ENCODE measurements around the gene CEP89.
"Not testable (repeated sequence)": the region's sequence is repeated elsewhere in the genome, so short reads cannot be mapped to it uniquely, and the experiment has no call there.

Gene CEP89

DNA sequence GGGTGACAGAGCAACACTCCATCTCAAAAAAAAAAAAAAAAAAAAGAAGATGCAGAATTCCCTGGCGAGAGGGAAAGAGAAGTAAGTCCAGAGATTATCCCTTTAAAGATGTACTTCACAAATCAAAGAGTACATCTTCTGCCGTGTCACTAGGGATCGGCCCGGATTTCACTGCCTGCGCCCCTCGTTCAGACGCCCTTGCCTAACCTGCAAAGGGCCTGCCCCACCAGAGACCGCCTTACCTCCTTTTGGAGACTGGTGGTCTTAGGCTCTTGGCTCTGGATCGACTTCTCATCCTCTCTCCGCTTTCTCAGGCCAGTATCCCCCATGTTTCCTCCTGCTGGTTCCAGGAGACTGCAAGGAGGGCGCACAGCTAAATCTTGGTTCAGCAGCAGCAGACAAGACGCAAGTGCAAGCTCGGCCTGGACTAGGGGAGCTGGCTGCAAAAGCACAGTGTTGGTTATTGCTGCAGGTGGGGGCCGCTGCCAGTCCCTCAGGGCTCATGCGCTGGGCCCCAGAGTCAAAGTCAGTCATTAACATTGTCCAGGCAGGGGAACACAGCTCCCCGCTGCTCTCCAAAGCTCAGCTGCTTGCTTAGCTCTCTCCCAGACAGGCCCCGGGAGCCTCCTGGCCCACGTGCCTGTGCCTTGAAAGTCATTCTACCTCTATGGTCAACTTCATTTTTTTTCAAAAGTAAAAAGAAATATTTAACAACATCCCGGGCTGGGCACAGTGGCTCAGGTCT, 103.4 kb downstream of the CEP89 start:
- DNase-seq = no peak

- DNase-seq = not testable (repeated sequence)
Measured at GRCh38 chr19:32867436-32867835, 104.3 kb downstream of the CEP89 start.

DNA sequence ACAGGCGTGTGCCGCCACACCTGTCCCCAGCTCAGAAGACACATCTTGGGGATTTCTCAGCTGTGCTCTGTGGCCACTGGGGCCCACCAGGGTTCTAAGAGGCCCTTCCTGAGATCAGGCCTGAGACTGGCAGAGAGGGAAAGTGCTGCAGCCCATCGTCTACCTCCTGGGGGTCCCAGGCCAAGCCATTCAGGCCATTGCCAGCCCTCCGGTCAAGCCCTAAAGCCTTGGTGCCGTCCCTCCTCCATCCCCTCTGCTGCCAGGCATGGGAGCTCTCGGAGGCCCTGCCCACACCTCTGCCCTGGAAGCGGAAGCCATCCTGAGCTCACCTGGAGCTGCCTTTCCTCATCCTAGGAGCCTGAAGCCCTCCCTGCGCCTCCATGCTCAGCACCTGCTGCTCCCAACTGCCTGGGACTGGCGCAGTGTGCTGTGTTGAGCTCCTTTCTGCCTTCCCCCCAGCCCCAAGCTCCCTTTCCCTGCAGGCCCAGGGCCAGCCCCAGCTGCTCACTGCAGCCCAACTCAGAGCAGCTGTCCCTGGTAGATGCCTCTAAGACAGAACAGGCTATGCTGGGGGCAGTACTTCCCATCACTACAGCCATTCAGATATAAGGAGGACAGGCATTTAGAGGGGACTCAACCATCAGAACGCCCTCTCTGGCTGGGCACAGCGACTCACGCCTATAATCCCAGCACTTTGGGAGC, 105.0 kb downstream of the CEP89 start:
- DNase-seq = no peak

GRCh38 chr19:32866061-32866460, 105.7 kb downstream of the CEP89 start:
- DNase-seq = no peak

- DNase-seq = no peak
Measured at GRCh38 chr19:32865326-32865725, 106.4 kb downstream of the CEP89 start.

DNA sequence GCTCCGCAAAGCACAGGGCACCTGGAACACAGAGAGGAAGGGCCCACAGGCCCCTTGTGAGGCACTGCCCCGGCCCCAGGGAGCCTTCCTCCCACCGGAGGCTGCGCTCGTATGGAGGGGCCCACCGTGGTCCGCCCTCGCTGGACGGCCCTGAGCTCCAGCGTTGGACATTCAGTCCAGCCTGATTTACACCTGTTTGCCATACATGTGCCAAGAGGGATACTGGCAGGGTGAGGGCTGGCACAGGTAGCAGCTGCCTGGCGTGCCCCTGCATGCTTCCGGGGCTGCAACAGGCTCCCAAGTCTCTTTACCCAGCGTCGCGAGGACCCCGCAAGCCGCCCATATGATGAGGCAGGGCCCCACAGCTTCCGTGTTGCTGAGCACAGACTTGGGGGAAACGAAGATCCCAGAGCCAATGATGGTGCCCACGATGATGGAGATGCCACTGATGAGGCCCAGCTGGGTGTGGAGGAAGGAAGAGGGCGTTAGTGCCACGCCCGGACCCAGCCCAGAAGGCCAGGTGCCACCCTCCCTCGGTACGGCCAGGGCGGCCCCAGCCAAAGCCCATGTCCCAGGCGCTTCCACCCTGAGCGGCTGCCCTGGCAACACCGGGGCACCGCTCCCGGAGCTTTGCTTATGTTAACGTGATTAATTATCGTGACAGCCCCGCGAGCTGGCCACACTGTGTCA, 107.3 kb downstream of the CEP89 start:
- DNase-seq = no peak

- no peak for DNase-seq
Measured at GRCh38 chr19:32863841-32864240, 107.9 kb downstream of the CEP89 start.

GRCh38 chr19:32863301-32863700, 108.5 kb downstream of the CEP89 start:
- DNase-seq = no peak

DNA sequence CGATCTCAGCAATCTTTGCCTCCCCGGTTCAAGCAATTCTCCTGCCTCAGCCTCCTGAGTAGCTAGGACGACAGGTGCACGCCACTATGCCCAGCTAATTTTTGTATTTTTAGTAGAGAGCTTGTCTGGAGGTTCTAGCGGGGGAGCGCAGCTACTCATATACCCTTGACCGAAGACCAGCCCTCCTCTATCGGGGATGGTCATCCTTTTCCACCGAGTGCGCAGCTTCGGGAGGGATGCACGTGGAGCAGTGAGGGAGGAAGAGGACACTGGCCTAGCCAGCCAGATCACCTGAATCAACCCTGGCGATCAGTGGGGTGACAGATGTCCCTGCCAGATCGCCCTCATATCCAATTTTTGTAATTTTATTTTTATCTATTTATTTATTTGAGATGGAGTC, 109.0 kb downstream of the CEP89 start:
- no peak for DNase-seq

DNA sequence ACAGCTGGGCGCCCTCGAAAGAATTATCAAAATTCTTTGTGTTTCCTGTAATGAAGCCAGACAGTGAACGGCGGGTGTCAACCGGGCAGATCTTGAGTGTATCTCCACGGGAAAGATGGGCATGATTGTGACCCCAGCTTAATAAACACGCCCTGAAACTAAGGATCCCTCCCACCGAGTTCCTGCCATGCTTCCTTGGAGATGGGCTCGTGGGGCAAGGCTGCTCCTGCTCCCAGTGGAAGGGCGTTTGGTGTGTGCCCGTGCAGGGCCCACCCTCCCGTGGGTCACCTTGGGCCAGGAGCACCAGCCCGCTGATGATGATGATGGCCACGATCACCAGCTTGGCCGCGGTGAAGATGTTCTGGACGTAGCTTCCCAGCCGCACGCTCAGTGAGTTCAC, 109.6 kb downstream of the CEP89 start:
- no peak for DNase-seq

GRCh38 chr19:32861596-32861995, 110.2 kb downstream of the CEP89 start:
- DNase-seq = no peak

- no peak for DNase-seq
Measured at GRCh38 chr19:32859591-32859990, 112.2 kb downstream of the CEP89 start.

- no peak for DNase-seq
Measured at GRCh38 chr19:32858559-32858958, 113.2 kb downstream of the CEP89 start.

- DNase-seq = no peak
Measured at GRCh38 chr19:32858155-32858554, 113.6 kb downstream of the CEP89 start.

DNA sequence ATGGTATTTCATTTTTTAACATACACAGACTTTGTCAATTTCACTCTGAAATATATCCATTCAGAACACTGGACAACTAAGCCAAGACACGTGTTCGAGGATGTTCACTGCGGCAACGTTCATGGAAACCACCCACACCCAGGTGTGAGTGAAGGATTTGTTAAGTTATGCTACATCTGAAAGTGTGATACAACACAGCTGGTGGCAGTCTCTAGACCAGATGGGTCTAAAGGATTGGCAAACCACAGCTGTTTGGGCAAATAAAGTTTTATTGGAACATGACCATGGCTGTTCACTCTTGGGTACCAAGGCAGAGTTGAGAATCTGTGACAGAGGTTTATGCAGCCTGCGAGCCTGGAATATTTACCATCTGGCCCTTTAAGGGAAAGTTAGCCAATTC, 114.2 kb downstream of the CEP89 start:
- DNase-seq = no peak

DNA sequence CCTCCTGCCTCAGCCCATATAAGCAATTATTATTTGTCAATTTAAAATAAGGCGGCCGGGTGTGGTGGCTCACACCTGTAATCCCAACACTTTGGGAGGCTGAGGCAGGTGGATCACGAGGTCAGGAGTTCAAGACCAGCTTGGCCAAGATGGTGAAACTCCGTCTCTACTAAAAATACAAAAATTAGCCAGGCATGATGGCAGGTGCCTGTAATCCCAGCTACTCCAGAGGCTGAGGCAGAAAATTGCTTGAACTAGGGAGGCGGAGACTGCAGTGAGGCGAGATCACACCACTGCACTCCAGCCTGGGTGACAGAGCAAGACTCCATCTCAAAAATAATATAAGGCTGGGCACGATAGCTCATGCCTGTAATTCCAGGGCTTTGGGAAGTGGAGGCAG, 114.9 kb downstream of the CEP89 start:
- DNase-seq = not testable (repeated sequence)

DNA sequence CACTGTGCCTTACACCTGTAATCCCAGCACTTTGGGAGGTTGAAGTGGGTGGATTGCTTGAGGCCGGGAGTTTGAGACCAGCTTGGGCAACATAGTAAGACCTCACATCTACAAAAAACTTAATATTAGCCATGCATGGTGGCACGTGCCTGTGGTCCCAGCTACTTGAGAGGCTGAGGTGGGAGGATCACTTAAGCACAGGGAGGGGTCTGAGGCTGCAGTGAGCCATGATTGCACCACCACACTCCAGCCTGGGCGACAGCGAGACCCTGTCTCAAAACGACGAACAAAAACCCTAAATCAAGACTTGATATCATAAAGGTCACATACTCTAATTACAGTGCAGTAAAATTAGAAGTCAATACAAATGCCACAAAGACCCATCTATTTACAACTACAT, 119.5 kb downstream of the CEP89 start:
- no peak for DNase-seq

DNA sequence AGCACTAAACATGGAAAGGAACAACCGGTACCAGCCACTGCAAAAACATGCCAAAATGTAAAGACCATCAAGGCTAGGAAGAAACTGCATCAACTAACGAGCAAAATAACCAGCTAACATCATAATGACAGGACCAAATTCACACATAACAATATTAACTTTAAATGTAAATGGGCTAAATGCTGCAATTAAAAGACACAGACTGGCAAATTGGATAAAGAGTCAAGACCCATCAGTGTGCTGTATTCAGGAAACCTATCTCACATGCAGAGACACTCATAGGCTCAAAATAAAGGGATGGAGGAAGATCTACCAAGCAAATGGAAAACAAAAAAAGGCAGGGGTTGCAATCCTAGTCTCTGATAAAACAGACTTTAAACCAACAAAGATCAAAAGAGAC, 123.7 kb downstream of the CEP89 start:
- DNase-seq = not testable (repeated sequence)

- no peak for DNase-seq
Measured at GRCh38 chr19:32843716-32844245, 128.0 kb downstream of the CEP89 start.

DNA sequence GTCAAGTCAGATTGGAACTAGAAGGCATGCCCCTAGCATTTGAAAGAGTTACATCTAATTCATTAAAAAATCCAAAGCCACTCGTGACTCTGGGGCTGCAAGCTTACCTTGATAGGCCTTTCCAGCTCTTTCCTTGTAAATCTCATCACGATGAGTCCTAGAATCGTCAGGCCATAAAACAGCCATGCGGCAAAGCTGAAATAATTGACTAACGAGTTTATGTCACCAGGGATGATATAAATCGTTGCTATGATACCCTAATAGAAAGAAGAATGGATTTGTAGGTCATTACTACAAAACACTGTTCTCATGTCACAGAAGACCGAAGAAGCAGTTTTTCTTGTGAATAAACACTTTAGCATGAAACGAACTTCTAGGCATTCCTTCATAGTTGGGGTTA, 129.7 kb downstream of the CEP89 start:
- no peak for DNase-seq

DNA sequence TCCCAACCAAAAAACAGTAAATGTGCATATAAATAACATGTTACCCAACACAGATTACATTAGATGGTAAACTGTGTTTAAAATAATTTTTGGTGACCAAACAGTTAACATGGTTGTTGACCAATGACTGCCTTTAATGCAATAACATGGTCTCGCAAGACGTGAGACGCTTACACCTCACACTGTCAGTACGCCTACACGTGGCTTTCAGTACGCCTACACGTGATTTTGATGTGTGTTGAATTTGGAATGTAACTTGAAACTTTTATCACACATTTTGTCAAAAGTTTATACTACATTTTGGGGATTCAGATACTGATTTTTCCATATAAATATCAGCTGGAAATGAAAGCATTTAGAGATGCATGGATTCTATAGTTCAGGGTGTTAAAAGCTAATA, 134.2 kb downstream of the CEP89 start:
- DNase-seq = no peak

DNA sequence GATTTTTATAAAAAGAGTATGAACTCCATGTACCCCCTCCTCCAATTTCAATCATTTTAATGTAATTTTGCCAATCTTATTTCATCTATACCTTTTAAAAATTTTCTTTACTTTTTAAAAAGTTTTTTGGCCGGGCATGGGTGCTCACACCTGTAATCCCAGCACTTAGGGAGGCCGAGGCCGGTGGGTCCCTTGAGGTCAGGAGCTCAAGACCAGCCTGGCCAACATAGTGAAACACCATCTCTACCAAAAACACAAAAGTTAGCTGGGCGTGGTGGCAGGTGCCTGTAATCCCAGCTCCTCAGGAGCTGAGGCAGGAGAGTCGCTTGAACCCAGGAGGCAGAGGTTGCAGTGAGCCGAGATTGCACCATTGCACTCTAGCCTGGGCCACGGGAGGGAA, 138.4 kb downstream of the CEP89 start:
- not testable (repeated sequence) for DNase-seq

DNA sequence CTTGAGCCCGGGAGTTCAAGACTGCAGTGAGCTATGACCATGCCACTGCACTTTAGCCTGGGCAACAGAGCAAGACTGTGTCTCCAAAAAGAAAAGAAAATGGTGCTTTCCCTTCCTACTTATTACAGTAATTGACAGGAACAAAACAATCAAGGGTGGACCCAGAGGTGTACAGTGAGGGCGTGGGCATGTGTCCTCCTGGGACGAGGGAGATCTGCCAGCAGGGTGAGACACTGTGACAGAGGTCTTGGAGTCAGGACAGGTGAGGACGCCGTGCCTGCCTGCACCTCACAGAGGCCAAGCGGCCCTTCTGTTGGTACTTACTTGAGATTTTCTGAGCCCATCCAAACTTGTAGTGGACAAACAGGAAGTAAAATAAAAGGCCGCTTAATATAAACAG, 138.9 kb downstream of the CEP89 start:
- not testable (repeated sequence) for DNase-seq

- DNase-seq = not testable (repeated sequence)
Measured at GRCh38 chr19:32832094-32832493, 139.7 kb downstream of the CEP89 start.

Measured in EL (cell line).